ENCODE data around the gene ZXDC. TPM values are rescaled to one million over a fixed set of nuclear protein-coding genes. Genes with fewer than 3 reads are reported as not detected.

ZXDC gene
- total RNA-seq, 1 donor from 2014 or later = 45.4 TPM

GRCh38 chr3:126490619-126491018, 14.9 kb upstream of the ZXDC start:
- peaks cover 5% of the 10 kb centered on the region for H3K4me1 Mint-ChIP-seq
- CTCF ChIA-PET = no interaction called here
- no peaks in the 10 kb centered on the region for H3K36me3 Mint-ChIP-seq (ENCODE audit: low read depth)
- no peak for TF ChIP-seq CTCF (IDR thresholded peaks at IDR 0.05)
- no peaks in the 10 kb centered on the region for H3K9me3 Mint-ChIP-seq
- H3K4me3 Mint-ChIP-seq = no peak overlapping the region
- no peak overlapping the region for H3K27ac Mint-ChIP-seq
- DNase-seq (no peak), ATAC-seq (ENCODE audit: low read depth) (no peak)
- intact Hi-C loops (cut with micrococcal nuclease) = no loop called here
- no peaks in the 10 kb centered on the region for H3K27me3 Mint-ChIP-seq
- POLR2A ChIA-PET = no interaction called here

- no peak overlapping the region for H3K4me3 Mint-ChIP-seq
- intact Hi-C loops (cut with micrococcal nuclease) = no loop called here
- DNase-seq (no peak), ATAC-seq (ENCODE audit: low read depth) (no peak)
- ChIA-PET POLR2A (no interaction called here), CTCF (no interaction called here)
- no peak for TF ChIP-seq CTCF (IDR thresholded peaks at IDR 0.05)
- H3K27me3 Mint-ChIP-seq = no peaks in the 10 kb centered on the region
- peaks cover 5% of the 10 kb centered on the region for H3K4me1 Mint-ChIP-seq
- no peak overlapping the region for H3K27ac Mint-ChIP-seq
- no peaks in the 10 kb centered on the region for H3K9me3 Mint-ChIP-seq
- no peaks in the 10 kb centered on the region for H3K36me3 Mint-ChIP-seq (ENCODE audit: low read depth)
Measured at GRCh38 chr3:126488886-126489569, 13.3 kb upstream of the ZXDC start.

GRCh38 chr3:126488185-126488584, 12.5 kb upstream of the ZXDC start:
- H3K9me3 Mint-ChIP-seq = no peaks in the 10 kb centered on the region
- ATAC-seq (ENCODE audit: low read depth) (no peak), DNase-seq (no peak)
- POLR2A ChIA-PET = no interaction called here
- CTCF ChIA-PET = no interaction called here
- no peak for TF ChIP-seq CTCF (IDR thresholded peaks at IDR 0.05)
- H3K4me3 Mint-ChIP-seq = no peak overlapping the region
- peaks cover 5% of the 10 kb centered on the region for H3K4me1 Mint-ChIP-seq
- intact Hi-C loops (cut with micrococcal nuclease) = no loop called here
- no peaks in the 10 kb centered on the region for H3K27me3 Mint-ChIP-seq
- no peaks in the 10 kb centered on the region for H3K36me3 Mint-ChIP-seq (ENCODE audit: low read depth)
- H3K27ac Mint-ChIP-seq = no peak overlapping the region

- ATAC-seq (ENCODE audit: low read depth) (no peak), DNase-seq (no peak)
- CTCF ChIA-PET = no interaction called here
- Mint-ChIP-seq H3K27me3 (no peaks in the 10 kb centered on the region), H3K4me3 (no peak overlapping the region), H3K4me1 (peaks cover 5% of the 10 kb centered on the region), H3K27ac (no peak overlapping the region), H3K9me3 (no peaks in the 10 kb centered on the region), H3K36me3 (ENCODE audit: low read depth) (no peaks in the 10 kb centered on the region)
- POLR2A ChIA-PET = no interaction called here
- intact Hi-C loops (cut with micrococcal nuclease) = no loop called here
- no peak for TF ChIP-seq CTCF (IDR thresholded peaks at IDR 0.05)
Measured at GRCh38 chr3:126487151-126487771, 11.6 kb upstream of the ZXDC start.

GRCh38 chr3:126486360-126486847, 10.7 kb upstream of the ZXDC start:
- DNase-seq = no peak
- POLR2A ChIA-PET = no interaction called here
- Mint-ChIP-seq H3K36me3 (ENCODE audit: low read depth) (no peaks in the 10 kb centered on the region), H3K27me3 (no peaks in the 10 kb centered on the region), H3K4me1 (peaks cover 5% of the 10 kb centered on the region), H3K27ac (no peak overlapping the region), H3K4me3 (no peak overlapping the region), H3K9me3 (no peaks in the 10 kb centered on the region)
- CTCF ChIA-PET = no interaction called here
- ATAC-seq (ENCODE audit: low read depth) = no peak
- intact Hi-C loops (cut with micrococcal nuclease) = no loop called here
- TF ChIP-seq CTCF (IDR thresholded peaks at IDR 0.05) = no peak

Data from activated B cell treated with CpG ODN at 0.5 μM for 24 hours (primary cell).